ENCODE data around the gene WNK1.

- no peak for TF ChIP-seq ZNF248 (tag by site-specific recombination; IDR thresholded peaks at IDR 0.05)
- TF ChIP-seq SETDB1 (IDR thresholded peaks at IDR 0.05; ENCODE audit: insufficient read length, low read length): no peak
- no peak for TF ChIP-seq CTCF (tag by site-specific recombination; IDR thresholded peaks at IDR 0.05)
- TF ChIP-seq ZBTB6 (tag by site-specific recombination; IDR thresholded peaks at IDR 0.05): no peak
- no peak for TF ChIP-seq ZNF274 (IDR thresholded peaks at IDR 0.05; ENCODE audit: low read length)
- no peak for TF ChIP-seq ZNF274 (tag by site-specific recombination; IDR thresholded peaks at IDR 0.05; ENCODE audit: borderline replicate concordance)
- no peak for TF ChIP-seq ZNF341 (tag by site-specific recombination; IDR thresholded peaks at IDR 0.05; ENCODE audit: low read depth)
- no peak for TF ChIP-seq ZNF521 (tag by site-specific recombination; IDR thresholded peaks at IDR 0.05)
- no peak for TF ChIP-seq REST (tag by site-specific recombination; IDR thresholded peaks at IDR 0.05)
- no peak for TF ChIP-seq ZNF266 (tag by site-specific recombination; IDR thresholded peaks at IDR 0.05; ENCODE audit: low read depth)
- TF ChIP-seq ELK4 (IDR thresholded peaks at IDR 0.05; ENCODE audit: borderline replicate concordance, low read depth, low read length): no peak
Observed at GRCh38 chr12:793711-794110, 41.3 kb downstream of the WNK1 start.

All from HEK293 (cell line).